ENCODE measurements around the gene COQ10A. TPM values are rescaled to one million over a fixed set of nuclear protein-coding genes. Genes with fewer than 3 reads are reported as not detected.

Gene COQ10A
- total and polyA plus RNA-seq, 9 of the 15 experiments (the other 6 are each of a cell fraction or from before 2014, with no cell fraction given) = 3.1 to 26.4 (median 12.7) TPM

GRCh38 chr12:56315249-56315621 lies 48.5 kb downstream of the COQ10A start:
- intact Hi-C loops (cut with micrococcal nuclease) = loop anchor here (1.0 to 5.0 kb wide), 2 partner anchors 62 to 125 kb away; no protein-coding TSS in a partner anchor
- H4K20me1 ChIP-seq (replicated peaks; ENCODE audit: control insufficient read depth, insufficient read depth, low read length) = no peaks in the 10 kb centered on the region
- 0% methylated on average over 11 of the region's 11 CpGs for WGBS (ENCODE audit: insufficient coverage, low coverage, missing lambda C conversion rate)
- H3K4me1 ChIP-seq (replicated peaks in 1 of 2; ENCODE audit: control insufficient read depth in 2 of 2, insufficient read depth in 2 of 2, low read length in 2 of 2) = peaks cover 11% of the 10 kb centered on the region in 2 experiments; a peak in 4 of 5 replicates
- no peaks in the 10 kb centered on the region for H3K9me3 ChIP-seq (replicated peaks; ENCODE audit: control insufficient read depth, insufficient read depth, low read depth, low read length)
- ATAC-seq (peak; percentile 15), FAIRE-seq (no peak), DNase-seq (ENCODE audit: extremely low read depth in 1 of 4, low spot score in 3 of 4) (peak; percentile 22 to 35 (median 28))
- peak overlapping the region; percentile 87 for H2AFZ ChIP-seq (ENCODE audit: low read depth, low read length)
- peaks cover 55% of the 10 kb centered on the region for H3K36me3 ChIP-seq (ENCODE audit: control insufficient read depth, insufficient read depth, low read length)
- H3K4me3 ChIP-seq = peak overlapping the region; percentile 72
- no peaks in the 10 kb centered on the region for H3K27me3 ChIP-seq (ENCODE audit: control insufficient read depth in 2 of 2, insufficient read depth in 2 of 2, low read length in 2 of 2)
- H3K9me1 ChIP-seq (ENCODE audit: control insufficient read depth, insufficient read depth, low read length) = no peaks in the 10 kb centered on the region
- in situ Hi-C loops (cut with MboI) = no loop called here
- ChIA-PET POLR2A (interaction anchor here (0.7 to 4.2 kb wide), 13 partner anchors 8 to 149 kb away, joined by 3 to 26 read pairs (median 4); partner anchors contain the start of genes IL23A and PAN2), CTCF (ENCODE audit: low intra/inter-chr PET ratio) (no interaction called here)
- H3K9ac ChIP-seq (ENCODE audit: insufficient read depth in 1 of 2, low read depth in 2 of 2, low read length in 2 of 2) = peak overlapping the region; percentile 85 to 98
- H3K79me2 ChIP-seq (ENCODE audit: control insufficient read depth, insufficient read depth, low read length) = peaks cover 19% of the 10 kb centered on the region
- BruUV-seq (replicated peaks) = TSS peak; percentile 82
- H3K4me2 ChIP-seq (ENCODE audit: insufficient read depth, low read length) = peak overlapping the region; percentile 90
- H3K27ac ChIP-seq (ENCODE audit: extremely low read depth, low read depth, low read length) = peak overlapping the region; percentile 77
- TF ChIP-seq ZEB2 (IDR thresholded peaks at IDR 0.05) (no peak), EZH2 (IDR thresholded peaks at IDR 0.05; ENCODE audit: borderline replicate concordance, low read depth, low read length) (no peak), ZFP91 (CRISPR knock-in tag; IDR thresholded peaks at IDR 0.05) (peak; percentile 61; the same call in 1 of the 2 replicates), HMGXB4 (CRISPR knock-in tag; IDR thresholded peaks at IDR 0.05) (peak; percentile 35; the same call in 1 of the 2 replicates), FOXK1 (CRISPR knock-in tag; IDR thresholded peaks at IDR 0.05; ENCODE audit: borderline replicate concordance) (peak; percentile 51; the same call in 1 of the 2 replicates), VEZF1 (CRISPR knock-in tag; IDR thresholded peaks at IDR 0.05) (peak; percentile 13; the same call in 1 of the 2 replicates), SP1 (CRISPR knock-in tag; IDR thresholded peaks at IDR 0.05) (no peak), NR2C2 (CRISPR knock-in tag; IDR thresholded peaks at IDR 0.05) (peak; percentile 71; the same call in 1 of the 2 replicates), NR2C2 (tag; IDR thresholded peaks at IDR 0.05) (no peak), SREBF2 (CRISPR knock-in tag; IDR thresholded peaks at IDR 0.05) (no peak), HDAC1 (IDR thresholded peaks at IDR 0.05) (no peak), CREB1 (IDR thresholded peaks at IDR 0.05) (no peak), CREB1 (CRISPR knock-in tag; IDR thresholded peaks at IDR 0.05) (0 out of 2 replicates have a peak, but pooled peaks have one; percentile 21), ZNF282 (CRISPR knock-in tag; IDR thresholded peaks at IDR 0.05) (no peak), RBM39 (optimal IDR thresholded peaks at IDR 0.05; ENCODE audit: low read depth, low read length) (peak; percentile 29), MYNN (IDR thresholded peaks at IDR 0.05) (0 out of 2 replicates have a peak, but pooled peaks have one; percentile 4), MYNN (CRISPR knock-in tag; IDR thresholded peaks at IDR 0.05) (no peak), ZFX (CRISPR knock-in tag; IDR thresholded peaks at IDR 0.05) (peak; percentile 70)

Data from K562 (cell line).